HG03457 (cell line): ENCODE data around the gene SLC24A3.
A peak's percentile ranks its signal among the peaks of the same experiment; 100 is the strongest.
"Not testable (repeated sequence)": the region's sequence is repeated elsewhere in the genome, so short reads cannot be mapped to it uniquely, and the experiment has no call there.

Source experiments
- ATAC-seq: cut with Tn5 transposase; IDR thresholded peaks from one replicate; pipeline ENCODE4 v1.9.1; 2021; ENCODE audit warnings: moderate number of reproducible peaks; ENCODE audit not compliant: unreplicated experiment

Gene SLC24A3

GRCh38 chr20:19616081-19616480 lies 403.6 kb downstream of the SLC24A3 start:
- no peak for ATAC-seq

GRCh38 chr20:19616620-19617019 lies 404.2 kb downstream of the SLC24A3 start:
- no peak for ATAC-seq

- no peak for ATAC-seq
Observed at GRCh38 chr20:19617256-19617655, 404.8 kb downstream of the SLC24A3 start.

GRCh38 chr20:19618711-19619110 lies 406.3 kb downstream of the SLC24A3 start:
- ATAC-seq, result no peak

- no peak for ATAC-seq
Observed at GRCh38 chr20:19619904-19620430, 407.5 kb downstream of the SLC24A3 start.

- ATAC-seq, result no peak
Observed at GRCh38 chr20:19620446-19620845, 408.0 kb downstream of the SLC24A3 start.

- ATAC-seq, result no peak
Observed at GRCh38 chr20:19621072-19621471, 408.6 kb downstream of the SLC24A3 start.

- ATAC-seq, result no peak
Observed at GRCh38 chr20:19624221-19624965, 412.0 kb downstream of the SLC24A3 start.

GRCh38 chr20:19625426-19625825 lies 413.0 kb downstream of the SLC24A3 start:
- ATAC-seq, result no peak

GRCh38 chr20:19626896-19627295 lies 414.5 kb downstream of the SLC24A3 start:
- no peak for ATAC-seq

- ATAC-seq, result no peak
Observed at GRCh38 chr20:19628570-19629134, 416.2 kb downstream of the SLC24A3 start.

GRCh38 chr20:19631410-19631809 lies 419.0 kb downstream of the SLC24A3 start:
- no peak for ATAC-seq

GRCh38 chr20:19633985-19634384 lies 421.5 kb downstream of the SLC24A3 start:
- ATAC-seq, result no peak

GRCh38 chr20:19639471-19640045 lies 427.1 kb downstream of the SLC24A3 start:
- not testable (repeated sequence) for ATAC-seq

GRCh38 chr20:19642860-19643259 lies 430.4 kb downstream of the SLC24A3 start:
- ATAC-seq, result no peak

GRCh38 chr20:19644085-19644484 lies 431.6 kb downstream of the SLC24A3 start:
- ATAC-seq, result no peak

- no peak for ATAC-seq
Observed at GRCh38 chr20:19646963-19647362, 434.5 kb downstream of the SLC24A3 start.

- ATAC-seq, result no peak
Observed at GRCh38 chr20:19648024-19648423, 435.6 kb downstream of the SLC24A3 start.

- ATAC-seq, result no peak
Observed at GRCh38 chr20:19649041-19649440, 436.6 kb downstream of the SLC24A3 start.

GRCh38 chr20:19652591-19653026 lies 440.2 kb downstream of the SLC24A3 start:
- peak; percentile 65 for ATAC-seq

GRCh38 chr20:19653327-19653726 lies 440.9 kb downstream of the SLC24A3 start:
- no peak for ATAC-seq

GRCh38 chr20:19654921-19655320 lies 442.5 kb downstream of the SLC24A3 start:
- ATAC-seq, result no peak
